Panc1 (cell line): ENCODE results near the gene SWAP70. TPM values are rescaled to one million over a fixed set of nuclear protein-coding genes. Genes with fewer than 3 reads are reported as not detected.

Experiments used
- ATAC-seq: fragments of 200-7000 bp; cut with Tn5 transposase; 2 replicates; pipeline ENCODE4 v1.9.1; 2020; ENCODE audit warnings: mild to moderate bottlenecking, moderate library complexity
- BruUV-seq: library from RNA; stranded (reverse); fragments of 400-500 nt; replicated peaks from 2 replicates; lab custom pipeline; 2021; lab: Mats Ljungman, UMichigan
- CTCF ChIA-PET: fragments of 300-600 bp; sonication (Branson Sonifier 250); formaldehyde crosslinking; loops from one replicate; lab custom pipeline; 2022; ENCODE audit warnings: antibody characterized with exemption; lab: Charles Lee
- POLR2A ChIA-PET: fragments of 300-600 bp; sonication (Branson Sonifier 250); formaldehyde crosslinking; loops from one replicate; lab custom pipeline; 2022; ENCODE audit warnings: antibody characterized with exemption; lab: Charles Lee
- DNase-seq: peaks from one replicate; pipeline ENCODE4 v3.0.0-alpha.2; 2010; ENCODE audit warnings: low read depth, low spot score
- H3K27ac ChIP-seq: 2 replicates; pipeline ENCODE4 v1.5.1; 2011; ENCODE audit warnings: mild to moderate bottlenecking, low read length, inconsistent platforms
- H3K27me3 ChIP-seq: fragments of 200-500 bp; sonication (Bioruptor generic); 2 replicates; pipeline ENCODE4 v1.6.0; 2014; ENCODE audit warnings: low read length, inconsistent platforms; ENCODE audit not compliant: control insufficient read depth, insufficient read depth
- H3K36me3 ChIP-seq: fragments of 200-500 bp; sonication (Bioruptor generic); 2 replicates; pipeline ENCODE4 v1.5.1; 2014; ENCODE audit warnings: inconsistent platforms, mild to moderate bottlenecking, low read length, moderate library complexity; ENCODE audit not compliant: control insufficient read depth, insufficient read depth
- H3K4me1 ChIP-seq: 2 replicates; pipeline ENCODE4 v1.5.1; 2011; ENCODE audit warnings: inconsistent platforms, mild to moderate bottlenecking, low read length, moderate library complexity; ENCODE audit not compliant: control insufficient read depth, insufficient read depth
- H3K4me3 ChIP-seq, 2 experiments: 2 replicates each; pipeline ENCODE4 v1.5.1; 2011 to 2012; ENCODE audit warnings: low read depth in 2 of 2, low read length in 2 of 2, mild to moderate bottlenecking in 2 of 2, inconsistent platforms in 1 of 2, moderate library complexity in 1 of 2
- H3K9me3 ChIP-seq: fragments of 200-500 bp; sonication (Bioruptor generic); 2 replicates; pipeline ENCODE4 v1.5.1; 2014; ENCODE audit warnings: low read depth, mild to moderate bottlenecking, inconsistent platforms, low read length, moderate library complexity; ENCODE audit not compliant: control insufficient read depth, insufficient read depth
- CTCF ChIP-seq: fragments of 450-650 bp; IDR thresholded peaks from 2 replicates; pipeline ENCODE4 v1.5.1; 2017; ENCODE audit warnings: mild to moderate bottlenecking
- POLR2AphosphoS5 ChIP-seq: IDR thresholded peaks from 2 replicates; pipeline ENCODE4 v1.6.1; 2012; ENCODE audit warnings: mild to moderate bottlenecking, low read depth, low read length, moderate library complexity
- REST ChIP-seq, 2 experiments: IDR thresholded peaks; 2 replicates each; pipeline ENCODE4 v1.6.1; 2011 to 2012; ENCODE audit warnings: low read depth in 2 of 2, control low read depth in 1 of 2, low read length in 1 of 2, mild to moderate bottlenecking in 1 of 2, moderate library complexity in 1 of 2; ENCODE audit not compliant: insufficient read depth in 1 of 2
- SIN3A ChIP-seq: IDR thresholded peaks from 2 replicates; pipeline ENCODE4 v1.6.1; 2012; ENCODE audit warnings: low read depth, mild to moderate bottlenecking, low read length, moderate library complexity, borderline replicate concordance; ENCODE audit not compliant: insufficient read depth
- TCF7L2 ChIP-seq: IDR thresholded peaks from 2 replicates; pipeline ENCODE4 v1.6.1; 2011; ENCODE audit warnings: mild to moderate bottlenecking, low read depth, low read length, inconsistent platforms
- in situ Hi-C: cut with HindIII; loops from 2 replicates; pipeline ENCODE4 v1.10.0; 2016; ENCODE audit warnings: low sequenced_read_pairs, low pct_unique_long_range_greater_than_20kb
- intact Hi-C: fragments of 100-400 bp; cut with micrococcal nuclease; formaldehyde crosslinking; loops from one replicate; pipeline ENCODE4 v1.10.0; 2022; ENCODE audit not compliant: unreplicated experiment
- total RNA-seq: library from RNA; stranded (reverse); gene quantifications from one replicate; pipeline ENCODE4 v1.2.1, GENCODE V29; 2021; ENCODE audit not compliant: unreplicated experiment

SWAP70 gene
- total RNA-seq, 1 experiment from 2014 or later, result 96.0 TPM

- CTCF ChIA-PET, result no interaction called here
- in situ Hi-C loops, result no loop called here
Measured at GRCh38 chr11:9745411-9746211, 81.7 kb downstream of the SWAP70 start.

GRCh38 chr11:9747229-9747628, 83.4 kb downstream of the SWAP70 start:
- ChIA-PET CTCF (interaction anchor here (0.7 to 1.2 kb wide), 2 partner anchors 10 to 18 kb away, joined by 3 read pairs; no protein-coding TSS in a partner anchor), POLR2A (interaction anchor here (0.6 kb wide), 1 partner anchor 341 kb away, joined by 7 read pairs; no protein-coding TSS in a partner anchor)
- no TSS peak for BruUV-seq
- peaks cover 25% of the 10 kb centered on the region for H3K36me3 ChIP-seq
- in situ Hi-C loops, result no loop called here
- H3K9me3 ChIP-seq, result no peaks in the 10 kb centered on the region
- no peak for ATAC-seq
- peaks cover 19% of the 10 kb centered on the region for H3K4me1 ChIP-seq
- H3K27me3 ChIP-seq, result no peaks in the 10 kb centered on the region
- DNase-seq, result no peak
- peak overlapping the region; percentile 24 for H3K27ac ChIP-seq
- intact Hi-C loops, result no loop called here
- no peak overlapping the region for H3K4me3 ChIP-seq
- TF ChIP-seq CTCF, result no peak
- no peak for TF ChIP-seq TCF7L2
- no peak for TF ChIP-seq SIN3A
- TF ChIP-seq REST (IDR thresholded peaks at IDR 0.05; ENCODE audit: insufficient read depth in 1 of 2, low read depth in 2 of 2, low read length in 1 of 2), result no peak
- TF ChIP-seq POLR2AphosphoS5, result no peak

More at GRCh38 chr11:9745411-9746211, 81.7 kb downstream of the SWAP70 start:
- Histone ChIP-seq H3K27me3 (no peaks in the 10 kb centered on the region), H3K36me3 (peaks cover 23% of the 10 kb centered on the region), H3K9me3 (no peaks in the 10 kb centered on the region), H3K4me1 (peaks cover 13% of the 10 kb centered on the region), H3K27ac (no peak overlapping the region; the same call in 1 of the 2 replicates), H3K4me3 (no peak overlapping the region)
- BruUV-seq, result no TSS peak
- no peak for ATAC-seq
- DNase-seq, result no peak
- intact Hi-C loops, result no loop called here
- POLR2A ChIA-PET, result interaction anchor here (0.6 kb wide), 1 partner anchor 139 kb away, joined by 7 read pairs; no protein-coding TSS in a partner anchor
- TF ChIP-seq CTCF (no peak), POLR2AphosphoS5 (no peak), SIN3A (no peak)
